DMS 273 (cell line): ENCODE results near the gene GPR68.
"Not testable (repeated sequence)": the region's sequence is repeated elsewhere in the genome, so short reads cannot be mapped to it uniquely, and the experiment has no call there.

Experiments
- DNase-seq: peaks from one replicate; lab custom pipeline; 2025; ENCODE audit not compliant: unreplicated experiment; lab: John Stamatoyannopoulos, UW

GPR68 gene

GRCh38 chr14:91200802-91201201 is 43.7 kb downstream of the GPR68 start:
- DNase-seq, result not testable (repeated sequence)

GRCh38 chr14:91197631-91198030 is 46.9 kb downstream of the GPR68 start:
- no peak for DNase-seq

- DNase-seq, result no peak
Observed at GRCh38 chr14:91195881-91196280, 48.6 kb downstream of the GPR68 start.

- no peak for DNase-seq
Observed at GRCh38 chr14:91193069-91193468, 51.4 kb downstream of the GPR68 start.

- no peak for DNase-seq
Observed at GRCh38 chr14:91190853-91191252, 53.7 kb downstream of the GPR68 start.

- DNase-seq, result no peak
Observed at GRCh38 chr14:91187271-91187670, 57.2 kb downstream of the GPR68 start.

- DNase-seq, result no peak
Observed at GRCh38 chr14:91186515-91187066, 57.9 kb downstream of the GPR68 start.

- no peak for DNase-seq
Observed at GRCh38 chr14:91185721-91186120, 58.8 kb downstream of the GPR68 start.

GRCh38 chr14:91184559-91184958 is 59.9 kb downstream of the GPR68 start:
- DNase-seq, result no peak

GRCh38 chr14:91182753-91183152 is 61.8 kb downstream of the GPR68 start:
- not testable (repeated sequence) for DNase-seq
